Fibroblast of lung (primary cell): ENCODE data around the gene ARHGAP5.

ENCODE experiments used
- EZH2 ChIP-seq: IDR thresholded peaks from 2 replicates; pipeline ENCODE4 v1.5.1; 2012; ENCODE audit warnings: low read length, control low read depth, mild to moderate bottlenecking; ENCODE audit errors: missing control alignments
- TF ChIP-seq, protein P1 (sequence below), 2 donors: IDR thresholded peaks in 1 of 2; conservative IDR thresholded peaks in 1 of 2; 1 replicate in 1 of 2; 2 replicates in 1 of 2; pipeline ENCODE4 v1.5.1; 2011 to 2012; ENCODE audit warnings: low read length in 2 of 2, control low read depth in 1 of 2, inconsistent platforms in 1 of 2, low read depth in 1 of 2, mild to moderate bottlenecking in 1 of 2

DNA sequence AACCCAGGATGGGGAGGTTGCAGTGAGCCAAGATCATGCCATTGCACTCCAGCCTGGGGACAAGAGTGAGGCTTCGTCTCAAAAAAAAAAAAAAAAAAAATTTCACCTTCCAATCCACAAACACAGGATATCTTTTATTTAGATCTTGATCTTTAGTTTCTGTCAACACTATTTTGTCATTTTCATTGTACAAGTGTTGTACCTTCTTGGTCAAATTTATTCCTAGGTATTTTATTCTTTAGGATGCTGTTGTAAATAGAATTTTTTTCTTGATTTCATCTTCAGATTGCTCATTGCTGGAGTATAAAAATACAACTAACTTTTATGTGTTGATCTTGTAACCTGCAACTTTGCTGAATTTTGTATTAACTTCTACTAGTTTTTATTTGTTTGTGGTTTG lies 60.8 kb downstream of the ARHGAP5 start:
- TF ChIP-seq, protein P1, sequence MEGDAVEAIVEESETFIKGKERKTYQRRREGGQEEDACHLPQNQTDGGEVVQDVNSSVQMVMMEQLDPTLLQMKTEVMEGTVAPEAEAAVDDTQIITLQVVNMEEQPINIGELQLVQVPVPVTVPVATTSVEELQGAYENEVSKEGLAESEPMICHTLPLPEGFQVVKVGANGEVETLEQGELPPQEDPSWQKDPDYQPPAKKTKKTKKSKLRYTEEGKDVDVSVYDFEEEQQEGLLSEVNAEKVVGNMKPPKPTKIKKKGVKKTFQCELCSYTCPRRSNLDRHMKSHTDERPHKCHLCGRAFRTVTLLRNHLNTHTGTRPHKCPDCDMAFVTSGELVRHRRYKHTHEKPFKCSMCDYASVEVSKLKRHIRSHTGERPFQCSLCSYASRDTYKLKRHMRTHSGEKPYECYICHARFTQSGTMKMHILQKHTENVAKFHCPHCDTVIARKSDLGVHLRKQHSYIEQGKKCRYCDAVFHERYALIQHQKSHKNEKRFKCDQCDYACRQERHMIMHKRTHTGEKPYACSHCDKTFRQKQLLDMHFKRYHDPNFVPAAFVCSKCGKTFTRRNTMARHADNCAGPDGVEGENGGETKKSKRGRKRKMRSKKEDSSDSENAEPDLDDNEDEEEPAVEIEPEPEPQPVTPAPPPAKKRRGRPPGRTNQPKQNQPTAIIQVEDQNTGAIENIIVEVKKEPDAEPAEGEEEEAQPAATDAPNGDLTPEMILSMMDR (conservative IDR thresholded peaks at IDR 0.05 in 1 of 2, IDR thresholded peaks at IDR 0.05 in 1 of 2; ENCODE audit: low read depth in 1 of 2, low read length in 2 of 2) = no peak
- TF ChIP-seq EZH2 = no peak
